Activated CD4-positive, alpha-beta memory T cell treated with anti-CD3 and anti-CD28 coated beads for 36 hours (primary cell): ENCODE measurements around the gene IPP. TPM values are rescaled to one million over a fixed set of nuclear protein-coding genes. Genes with fewer than 3 reads are reported as not detected.

ENCODE experiments used
- CTCF ChIA-PET: fragments of 350-600 bp; sonication (Branson Sonifier 250); formaldehyde crosslinking; loops from one replicate; lab custom pipeline; 2021; ENCODE audit warnings: antibody characterized with exemption, inconsistent platforms; lab: Charles Lee
- POLR2A ChIA-PET: fragments of 350-600 bp; sonication (Branson Sonifier 250); formaldehyde crosslinking; loops from one replicate; lab custom pipeline; 2021; ENCODE audit warnings: antibody characterized with exemption; lab: Charles Lee
- DNase-seq: peaks from one replicate; pipeline ENCODE4 v3.0.0-alpha.2; 2020
- H3K27ac Mint-ChIP-seq: one replicate; pipeline ENCODE4 v1.8.0; 2021; ENCODE audit warnings: mixed read lengths
- H3K27me3 Mint-ChIP-seq: one replicate; pipeline ENCODE4 v1.8.0; 2021; ENCODE audit warnings: mixed read lengths
- H3K36me3 Mint-ChIP-seq: one replicate; pipeline ENCODE4 v1.8.0; 2021; ENCODE audit warnings: mixed read lengths
- H3K4me1 Mint-ChIP-seq: one replicate; pipeline ENCODE4 v1.8.0; 2021; ENCODE audit warnings: low read depth, mixed read lengths
- H3K4me3 Mint-ChIP-seq: one replicate; pipeline ENCODE4 v1.8.0; 2021; ENCODE audit warnings: mild to moderate bottlenecking, mixed read lengths
- H3K9me3 Mint-ChIP-seq: one replicate; pipeline ENCODE4 v1.8.0; 2021; ENCODE audit warnings: mixed read lengths
- intact Hi-C: fragments of 100-400 bp; cut with micrococcal nuclease; formaldehyde crosslinking; loops from one replicate; pipeline ENCODE4 v1.15.1; 2023
- total RNA-seq, 2 experiments: library from RNA; stranded (reverse); gene quantifications; one replicate each; pipeline ENCODE4 v1.2.3, GENCODE V29; 2021

IPP gene
- total RNA-seq: 10 to 100 TPM; 21.4 to 22.9 TPM

- H3K9me3 Mint-ChIP-seq: peaks cover 11% of the 10 kb centered on the region
Measured at GRCh38 chr1:45750298-45751038, at the start of gene IPP. IPP (minus strand) TSS chr1:45750653; CDS start chr1:45746411, 4,242 bp downstream.

DNA sequence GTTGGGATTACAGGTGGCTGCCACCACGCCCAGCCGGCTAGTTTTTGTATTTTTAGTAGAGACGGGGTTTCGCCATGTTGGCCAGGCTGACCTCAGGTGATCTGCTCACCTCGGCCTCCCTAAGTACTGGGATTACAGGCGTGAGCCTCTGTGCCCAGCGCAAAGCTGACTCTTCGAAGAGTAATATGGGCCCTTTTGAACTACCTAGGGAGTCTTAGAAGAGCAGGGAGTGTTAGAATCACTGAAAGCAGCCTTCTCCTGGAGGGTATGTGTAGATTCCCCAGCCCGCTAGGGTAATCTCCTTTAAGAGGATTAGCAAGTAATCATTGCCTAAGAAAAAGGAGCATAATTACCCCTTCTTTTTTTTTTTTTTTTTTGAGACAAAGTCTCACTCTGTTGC lies 46.5 kb upstream of the IPP start:
- intact Hi-C loops: no loop called here
- CTCF ChIA-PET: no interaction called here
- no peak for DNase-seq
- H3K36me3 Mint-ChIP-seq: no peaks in the 10 kb centered on the region
- no peak overlapping the region for H3K4me3 Mint-ChIP-seq
- no peak overlapping the region for H3K27ac Mint-ChIP-seq
- no peaks in the 10 kb centered on the region for H3K4me1 Mint-ChIP-seq
- no peaks in the 10 kb centered on the region for H3K9me3 Mint-ChIP-seq
- POLR2A ChIA-PET: no interaction called here
- peaks cover 3% of the 10 kb centered on the region for H3K27me3 Mint-ChIP-seq

More at GRCh38 chr1:45750298-45751038, at the start of gene IPP:
- H3K36me3 Mint-ChIP-seq: peaks cover 4% of the 10 kb centered on the region
- ChIA-PET CTCF (no interaction called here), POLR2A (interaction anchor here (1.0 kb wide), 1 partner anchor 55 kb away, joined by 3 read pairs; no protein-coding TSS in a partner anchor)
- H3K27ac Mint-ChIP-seq: peak within 1 kb of the TSS; percentile 95
- no peaks in the 10 kb centered on the region for H3K27me3 Mint-ChIP-seq
- H3K4me3 Mint-ChIP-seq: peak within 1 kb of the TSS; percentile 91
- intact Hi-C loops: loop anchor here (1.0 to 5.0 kb wide), 5 partner anchors 52 to 738 kb away; partner anchors contain the start of genes HECTD3, MAST2, PRDX1 and UROD
- DNase-seq: peak; percentile 97
- H3K4me1 Mint-ChIP-seq: peaks cover 33% of the 10 kb centered on the region

GRCh38 chr1:45796381-45796780 lies 45.9 kb upstream of the IPP start:
- H3K9me3 Mint-ChIP-seq: no peaks in the 10 kb centered on the region
- no peak overlapping the region for H3K27ac Mint-ChIP-seq
- H3K27me3 Mint-ChIP-seq: peaks cover 4% of the 10 kb centered on the region
- no peaks in the 10 kb centered on the region for H3K4me1 Mint-ChIP-seq
- CTCF ChIA-PET: no interaction called here
- no peak overlapping the region for H3K4me3 Mint-ChIP-seq
- POLR2A ChIA-PET: no interaction called here
- no peak for DNase-seq
- no peaks in the 10 kb centered on the region for H3K36me3 Mint-ChIP-seq
- intact Hi-C loops: no loop called here

- CTCF ChIA-PET: interaction anchor here (0.7 kb wide), 1 partner anchor 225 kb away, joined by 3 read pairs; no protein-coding TSS in a partner anchor
- Mint-ChIP-seq H3K9me3 (no peaks in the 10 kb centered on the region), H3K27me3 (peaks cover 4% of the 10 kb centered on the region)
Measured at GRCh38 chr1:45793942-45794604, 43.6 kb upstream of the IPP start.

DNA sequence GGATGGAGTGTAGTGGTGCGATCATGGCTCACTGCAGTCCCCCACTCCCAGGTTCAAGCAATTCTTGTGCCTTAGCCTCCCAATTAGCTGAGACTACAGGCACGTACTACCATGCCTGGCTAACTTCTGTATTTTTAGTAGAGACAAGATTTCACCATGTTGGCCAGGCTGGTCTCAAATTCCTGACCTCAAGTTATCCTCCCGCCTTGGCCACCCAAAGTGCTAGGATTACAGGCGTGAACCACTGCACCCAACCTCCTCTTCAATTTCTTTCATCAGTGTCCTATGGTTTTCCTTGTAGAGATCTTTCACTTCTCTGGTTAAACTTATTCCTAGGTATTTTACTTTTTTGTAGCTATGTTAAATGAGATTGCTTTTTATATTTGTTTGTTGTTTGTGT lies 42.3 kb upstream of the IPP start:
- CTCF ChIA-PET: no interaction called here
- Mint-ChIP-seq H3K4me3 (no peak overlapping the region), H3K27me3 (peaks cover 4% of the 10 kb centered on the region), H3K9me3 (no peaks in the 10 kb centered on the region), H3K4me1 (no peaks in the 10 kb centered on the region), H3K36me3 (no peaks in the 10 kb centered on the region), H3K27ac (no peak overlapping the region)
- no peak for DNase-seq
- POLR2A ChIA-PET: no interaction called here
- intact Hi-C loops: no loop called here

More at GRCh38 chr1:45793942-45794604, 43.6 kb upstream of the IPP start:
- intact Hi-C loops: no loop called here
- H3K27ac Mint-ChIP-seq: no peak overlapping the region
- H3K4me1 Mint-ChIP-seq: no peaks in the 10 kb centered on the region
- no peak overlapping the region for H3K4me3 Mint-ChIP-seq
- DNase-seq: no peak
- POLR2A ChIA-PET: no interaction called here
- H3K36me3 Mint-ChIP-seq: no peaks in the 10 kb centered on the region

GRCh38 chr1:45789601-45790000 lies 39.1 kb upstream of the IPP start:
- DNase-seq: no peak
- POLR2A ChIA-PET: interaction anchor here (0.8 kb wide), 1 partner anchor 595 kb away, joined by 3 read pairs; no protein-coding TSS in a partner anchor
- H3K36me3 Mint-ChIP-seq: no peaks in the 10 kb centered on the region
- intact Hi-C loops: no loop called here
- CTCF ChIA-PET: no interaction called here
- H3K27ac Mint-ChIP-seq: no peak overlapping the region
- no peaks in the 10 kb centered on the region for H3K9me3 Mint-ChIP-seq
- peaks cover 9% of the 10 kb centered on the region for H3K27me3 Mint-ChIP-seq
- peaks cover 15% of the 10 kb centered on the region for H3K4me1 Mint-ChIP-seq
- H3K4me3 Mint-ChIP-seq: no peak overlapping the region

DNA sequence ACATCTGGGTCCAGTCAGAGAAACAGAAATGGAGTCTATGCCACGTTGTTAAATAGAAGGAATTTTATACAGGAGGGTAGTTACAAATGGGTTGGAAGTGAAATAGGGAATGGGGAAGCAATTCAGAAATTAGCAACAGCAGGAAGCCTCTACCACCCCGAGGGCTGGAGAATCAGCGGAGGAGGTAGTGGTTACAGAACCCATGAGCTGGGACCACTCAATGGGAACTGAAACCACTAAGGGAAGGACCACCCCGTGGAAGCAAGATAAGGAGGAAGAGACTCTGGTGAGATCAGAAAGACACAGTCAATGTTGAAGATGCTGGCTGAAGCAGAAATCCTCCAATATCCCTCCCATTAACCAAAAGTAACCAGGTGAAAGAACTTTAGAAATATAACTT lies 37.5 kb upstream of the IPP start:
- H3K9me3 Mint-ChIP-seq: no peaks in the 10 kb centered on the region
- CTCF ChIA-PET: no interaction called here

DNA sequence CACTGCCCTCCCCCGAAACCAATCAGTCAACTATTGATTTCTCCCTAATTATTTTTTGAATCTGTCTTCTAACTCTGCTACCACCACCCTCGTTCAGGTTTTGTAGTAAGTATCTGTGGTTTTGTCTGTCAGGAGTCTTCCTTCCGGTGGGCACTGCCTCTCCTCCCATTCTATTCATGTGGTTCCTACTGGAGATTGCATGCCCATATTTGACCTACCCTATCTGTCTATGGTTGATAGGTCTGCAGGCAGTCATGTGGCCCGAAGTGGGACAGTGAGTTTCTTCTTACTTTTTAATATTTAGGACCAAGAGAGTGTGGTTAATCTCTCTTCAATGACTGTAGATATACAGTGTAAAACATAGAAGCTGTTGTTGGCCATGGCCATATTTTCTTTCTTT lies 35.1 kb upstream of the IPP start:
- intact Hi-C loops: no loop called here
- H3K9me3 Mint-ChIP-seq: no peaks in the 10 kb centered on the region
- H3K27me3 Mint-ChIP-seq: peaks cover 6% of the 10 kb centered on the region
- CTCF ChIA-PET: no interaction called here
- no peaks in the 10 kb centered on the region for H3K36me3 Mint-ChIP-seq
- peaks cover 15% of the 10 kb centered on the region for H3K4me1 Mint-ChIP-seq
- POLR2A ChIA-PET: no interaction called here
- H3K4me3 Mint-ChIP-seq: peak overlapping the region; percentile 45
- no peak overlapping the region for H3K27ac Mint-ChIP-seq
- peak; percentile 53 for DNase-seq

More for the DNA sequence above, 37.5 kb upstream of the IPP start:
- Mint-ChIP-seq H3K27me3 (peaks cover 7% of the 10 kb centered on the region), H3K27ac (no peak overlapping the region), H3K4me1 (peaks cover 15% of the 10 kb centered on the region), H3K4me3 (no peak overlapping the region), H3K36me3 (no peaks in the 10 kb centered on the region)
- POLR2A ChIA-PET: no interaction called here
- no peak for DNase-seq
- intact Hi-C loops: no loop called here

GRCh38 chr1:45775794-45776193 lies 25.3 kb upstream of the IPP start:
- Mint-ChIP-seq H3K36me3 (no peaks in the 10 kb centered on the region), H3K27me3 (no peaks in the 10 kb centered on the region), H3K27ac (no peak overlapping the region), H3K4me1 (no peaks in the 10 kb centered on the region), H3K9me3 (no peaks in the 10 kb centered on the region), H3K4me3 (no peak overlapping the region)
- CTCF ChIA-PET: no interaction called here
- intact Hi-C loops: no loop called here
- POLR2A ChIA-PET: no interaction called here
- DNase-seq: no peak

DNA sequence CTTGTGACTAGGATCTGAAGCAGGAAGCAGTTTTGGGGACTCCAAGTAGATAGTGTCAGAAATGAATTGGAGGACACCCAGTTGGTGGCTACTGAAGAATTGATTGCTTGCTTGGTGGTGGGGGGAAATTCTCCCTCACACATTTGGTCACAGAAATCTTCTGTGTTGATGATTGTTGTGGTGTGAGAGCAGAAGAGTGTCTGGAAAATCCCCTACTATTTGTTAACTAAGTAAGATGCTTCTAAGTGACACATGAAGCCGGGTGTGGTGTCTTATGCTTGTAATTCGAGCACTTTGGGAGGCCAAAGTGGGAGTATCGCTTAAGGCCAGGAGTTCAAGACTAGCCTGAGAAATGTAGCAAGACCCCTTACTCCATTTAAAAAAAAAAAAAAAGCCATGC lies 22.5 kb upstream of the IPP start:
- no peaks in the 10 kb centered on the region for H3K9me3 Mint-ChIP-seq
- no peaks in the 10 kb centered on the region for H3K36me3 Mint-ChIP-seq
- CTCF ChIA-PET: interaction anchor here (0.7 kb wide), 1 partner anchor 228 kb away, joined by 3 read pairs; no protein-coding TSS in a partner anchor
- intact Hi-C loops: no loop called here
- no peak for DNase-seq
- no peak overlapping the region for H3K4me3 Mint-ChIP-seq
- no peaks in the 10 kb centered on the region for H3K27me3 Mint-ChIP-seq
- no peaks in the 10 kb centered on the region for H3K4me1 Mint-ChIP-seq
- POLR2A ChIA-PET: no interaction called here
- H3K27ac Mint-ChIP-seq: no peak overlapping the region

- H3K9me3 Mint-ChIP-seq: no peaks in the 10 kb centered on the region
- CTCF ChIA-PET: no interaction called here
- POLR2A ChIA-PET: no interaction called here
Measured at GRCh38 chr1:45769261-45769932, 18.9 kb upstream of the IPP start.

GRCh38 chr1:45767035-45767434 lies 16.6 kb upstream of the IPP start:
- DNase-seq: no peak
- intact Hi-C loops: no loop called here
- no peaks in the 10 kb centered on the region for H3K9me3 Mint-ChIP-seq
- H3K27me3 Mint-ChIP-seq: no peaks in the 10 kb centered on the region
- POLR2A ChIA-PET: no interaction called here
- no peaks in the 10 kb centered on the region for H3K4me1 Mint-ChIP-seq
- H3K4me3 Mint-ChIP-seq: no peak overlapping the region
- H3K27ac Mint-ChIP-seq: no peak overlapping the region
- no peaks in the 10 kb centered on the region for H3K36me3 Mint-ChIP-seq
- CTCF ChIA-PET: no interaction called here

More at GRCh38 chr1:45769261-45769932, 18.9 kb upstream of the IPP start:
- no peaks in the 10 kb centered on the region for H3K27me3 Mint-ChIP-seq
- intact Hi-C loops: no loop called here
- H3K4me3 Mint-ChIP-seq: no peak overlapping the region
- DNase-seq: no peak
- no peaks in the 10 kb centered on the region for H3K36me3 Mint-ChIP-seq
- no peaks in the 10 kb centered on the region for H3K4me1 Mint-ChIP-seq
- H3K27ac Mint-ChIP-seq: no peak overlapping the region
